Tibial nerve (tissue), 4 donors: ENCODE results near the gene DENND11.

ENCODE experiments used
- CTCF ChIP-seq, 5 experiments: fragments of 200-600 bp in 3 of 5; fragments of 450-650 bp in 2 of 5; sonication (generic) in 3 of 5; IDR thresholded peaks; one replicate each; pipeline ENCODE4 v1.5.1; 2016 to 2019; ENCODE audit warnings: antibody characterized with exemption in 5 of 5, mild to moderate bottlenecking in 3 of 5, moderate library complexity in 2 of 5
- EP300 ChIP-seq, 2 donors: sonication (generic); formaldehyde crosslinking; IDR thresholded peaks; one replicate each; pipeline ENCODE4 v1.6.1; 2017; ENCODE audit warnings: antibody characterized with exemption in 2 of 2, mild to moderate bottlenecking in 1 of 2
- POLR2A ChIP-seq, 2 donors: fragments of 450-650 bp; IDR thresholded peaks; one replicate each; pipeline ENCODE4 v1.6.1; 2017; ENCODE audit warnings: antibody characterized with exemption in 2 of 2, mild to moderate bottlenecking in 2 of 2, moderate library complexity in 2 of 2

- no peak for TF ChIP-seq POLR2A (IDR thresholded peaks at IDR 0.05)
- no peak for TF ChIP-seq EP300 (IDR thresholded peaks at IDR 0.05)
- no peak for TF ChIP-seq CTCF (IDR thresholded peaks at IDR 0.05)
Measured at GRCh38 chr7:141738592-141739013, 36.6 kb upstream of the DENND11 start.
